ENCODE data around the gene HOMER2. TPM values are rescaled to one million over a fixed set of nuclear protein-coding genes. Genes with fewer than 3 reads are reported as not detected.

HOMER2 gene
- total and polyA plus RNA-seq, 12 donors, result 12.3 to 64.4 (median 43.2) TPM

GRCh38 chr15:82917249-82917648 is 35.3 kb downstream of the HOMER2 start:
- no peak for TF ChIP-seq CTCF (IDR thresholded peaks at IDR 0.05)
- intact Hi-C loops (cut with DNase I), result no loop called here
- no peak for DNase-seq
- WGBS, 2 donors, result 62 to 78% methylated on average over 7 of the region's 7 CpGs
- Histone ChIP-seq H3K27me3 (no peaks in the 10 kb centered on the region), H3K4me1 (peaks cover 0 to 50% (median 12%) of the 10 kb centered on the region in 9 donors), H3K4me3 (no peak overlapping the region), H3K27ac (peak overlapping the region in 1 of 10 donors; percentile 7), H3K9me3 (no peaks in the 10 kb centered on the region), H3K36me3 (no peaks in the 10 kb centered on the region)
- no peak for ATAC-seq

- WGBS, 2 donors, result 77 to 79% methylated on average over 13 of the region's 13 CpGs
- no peaks in the 10 kb centered on the region for H3K27me3 ChIP-seq
- no peaks in the 10 kb centered on the region for H3K9me3 ChIP-seq
- H3K27ac ChIP-seq, result peak overlapping the region in 1 of 10 donors; percentile 7
- H3K36me3 ChIP-seq, result no peaks in the 10 kb centered on the region
- H3K4me1 ChIP-seq, result peaks cover 0 to 41% (median 4%) of the 10 kb centered on the region in 9 donors
- no peak for TF ChIP-seq CTCF (IDR thresholded peaks at IDR 0.05)
- ATAC-seq (peak in 6 of 8 donors; percentile 38 to 70 (median 52)), DNase-seq (peak in 1 of 2 donors; percentile 11)
- intact Hi-C loops (cut with DNase I), result no loop called here
- H3K4me3 ChIP-seq, result no peak overlapping the region
These were observed 36.2 kb downstream of the HOMER2 start for GRCh38 chr15:82916161-82916952.

GRCh38 chr15:82914396-82914795 is 38.1 kb downstream of the HOMER2 start:
- DNase-seq (no peak), ATAC-seq (no peak)
- no peaks in the 10 kb centered on the region for H3K27me3 ChIP-seq
- H3K4me1 ChIP-seq, result peaks cover 0 to 36% (median 6%) of the 10 kb centered on the region in 9 donors
- WGBS, 2 donors, result 68 to 83% methylated on average over 2 of the region's 2 CpGs
- peaks cover 0 to 4% (median 0%) of the 10 kb centered on the region in 11 donors for H3K9me3 ChIP-seq
- no peaks in the 10 kb centered on the region for H3K36me3 ChIP-seq
- no peak overlapping the region for H3K27ac ChIP-seq
- TF ChIP-seq CTCF (IDR thresholded peaks at IDR 0.05), result no peak
- H3K4me3 ChIP-seq, result no peak overlapping the region
- intact Hi-C loops (cut with DNase I), result no loop called here

- Histone ChIP-seq H3K27me3 (no peaks in the 10 kb centered on the region), H3K4me3 (no peak overlapping the region), H3K9me3 (peaks cover 0 to 20% (median 9%) of the 10 kb centered on the region in 11 donors), H3K36me3 (no peaks in the 10 kb centered on the region), H3K27ac (no peak overlapping the region), H3K4me1 (peaks cover 0 to 9% (median 0%) of the 10 kb centered on the region in 9 donors)
- 89% methylated on average over 4 of the region's 4 CpGs for WGBS, 2 donors
- no peak for TF ChIP-seq CTCF (IDR thresholded peaks at IDR 0.05)
- DNase-seq, result no peak
- intact Hi-C loops (cut with DNase I), result no loop called here
- no peak for ATAC-seq
These were observed 41.1 kb downstream of the HOMER2 start for GRCh38 chr15:82911458-82911857.

All from heart right ventricle (tissue), 16 donors.